GM19397 (cell line): ENCODE results near the gene CCDC183.

Source experiments
- ATAC-seq: cut with Tn5 transposase; IDR thresholded peaks from one replicate; pipeline ENCODE4 v1.9.1; 2021; ENCODE audit warnings: mild to moderate bottlenecking, moderate library complexity; ENCODE audit not compliant: unreplicated experiment

CCDC183 gene

GRCh38 chr9:136847826-136848392, 51.8 kb downstream of the CCDC183 start:
- ATAC-seq, result no peak

GRCh38 chr9:136848393-136849037, 52.4 kb downstream of the CCDC183 start:
- ATAC-seq, result no peak

- peak; percentile 85 for ATAC-seq
Measured at GRCh38 chr9:136849038-136849959, 53.2 kb downstream of the CCDC183 start, which contains the start of gene PHPT1. TSS of gene PHPT1 (plus strand) at chr9:136849409. CDS start at chr9:136849431, 22 bp downstream.

- no peak for ATAC-seq
Measured at GRCh38 chr9:136849960-136850865, 54.1 kb downstream of the CCDC183 start.

GRCh38 chr9:136850866-136851775, 55.0 kb downstream of the CCDC183 start:
- ATAC-seq, result no peak

GRCh38 chr9:136851941-136852663, 56.0 kb downstream of the CCDC183 start, which contains the start of gene MAMDC4:
TSS of gene MAMDC4 (plus strand) at chr9:136852346. CDS start at chr9:136852417, 71 bp downstream.
- no peak for ATAC-seq

GRCh38 chr9:136852664-136853595, 56.8 kb downstream of the CCDC183 start:
- ATAC-seq, result no peak

GRCh38 chr9:136853596-136854112, 57.5 kb downstream of the CCDC183 start:
- no peak for ATAC-seq

GRCh38 chr9:136854113-136854841, 58.1 kb downstream of the CCDC183 start:
- no peak for ATAC-seq

GRCh38 chr9:136854842-136855460, 58.8 kb downstream of the CCDC183 start:
- no peak for ATAC-seq

GRCh38 chr9:136855461-136856078, 59.4 kb downstream of the CCDC183 start:
- no peak for ATAC-seq

GRCh38 chr9:136856079-136856476, 59.9 kb downstream of the CCDC183 start:
- ATAC-seq, result no peak

- no peak for ATAC-seq
Measured at GRCh38 chr9:136856541-136857141, 60.5 kb downstream of the CCDC183 start.

- no peak for ATAC-seq
Measured at GRCh38 chr9:136857166-136857565, 61.0 kb downstream of the CCDC183 start.
